K562 (cell line): ENCODE measurements around the gene PLK4. TPM values are rescaled to one million over a fixed set of nuclear protein-coding genes. Genes with fewer than 3 reads are reported as not detected.

Experiments
- ATAC-seq: fragments of 200-7000 bp; cut with Tn5 transposase; 3 replicates; pipeline ENCODE4 v1.9.1; 2020; ENCODE audit warnings: moderate library complexity
- BruUV-seq: library from RNA; stranded (reverse); fragments of 400-500 nt; replicated peaks from 2 replicates; lab custom pipeline; 2021; lab: Mats Ljungman, UMichigan
- CTCF ChIA-PET: fragments of 300-600 bp; formaldehyde crosslinking; extraction: SDS; loops from one replicate; lab custom pipeline; 2021; ENCODE audit warnings: low intra/inter-chr PET ratio; lab: Yijun Ruan, JAX
- POLR2A ChIA-PET: fragments of 300-600, 350-650 bp; sonication (Branson Sonifier 250); formaldehyde crosslinking; extraction: SDS; loops from one replicate; lab custom pipeline; 2021; ENCODE audit warnings: antibody characterized with exemption, inconsistent platforms; lab: Yijun Ruan, JAX
- DNase-seq, 4 experiments: peaks; one replicate each; pipeline versions ENCODE4 v3.0.0 to v3.0.0-alpha.2; 2011 to 2018; ENCODE audit warnings: low spot score in 3 of 4, mixed read lengths in 3 of 4; ENCODE audit errors: extremely low read depth in 1 of 4
- FAIRE-seq: peaks from 2 replicates; lab custom pipeline; 2011; peaks lifted over from hg19 to GRCh38; lab: Jason Lieb, UNC
- H2AFZ ChIP-seq: 2 replicates; pipeline ENCODE4 v1.6.0; 2011; ENCODE audit warnings: low read depth, low read length, control low read depth, inconsistent platforms
- H3K27ac ChIP-seq: fragments of 200-600 bp; 3 replicates; pipeline ENCODE4 v1.8.0; 2011; ENCODE audit warnings: low read depth, mild to moderate bottlenecking, control low read depth, inconsistent platforms, low read length, moderate library complexity, mixed read lengths; ENCODE audit errors: extremely low read depth
- H3K27me3 ChIP-seq, 2 experiments: fragments of 300-600 bp in 1 of 2; 2 replicates in 1 of 2; 3 replicates in 1 of 2; pipeline versions ENCODE4 v1.6.0 to v1.8.0; 2011; ENCODE audit warnings: inconsistent platforms in 2 of 2, low read length in 2 of 2, mild to moderate bottlenecking in 1 of 2, mixed read lengths in 1 of 2, moderate library complexity in 1 of 2; ENCODE audit not compliant: control insufficient read depth in 2 of 2, insufficient read depth in 2 of 2
- H3K36me3 ChIP-seq: fragments of 300-600 bp; 3 replicates; pipeline ENCODE4 v1.8.0; 2011; ENCODE audit warnings: mild to moderate bottlenecking, low read length, inconsistent platforms; ENCODE audit not compliant: control insufficient read depth, insufficient read depth
- H3K4me1 ChIP-seq, 2 experiments: fragments of 200-600 bp in 1 of 2; replicated peaks in 1 of 2; 2 replicates in 1 of 2; 3 replicates in 1 of 2; pipeline versions ENCODE4 v1.5.1 to v1.8.0; 2011; ENCODE audit warnings: inconsistent platforms in 2 of 2, low read length in 2 of 2, mild to moderate bottlenecking in 1 of 2, mixed read lengths in 1 of 2, moderate library complexity in 1 of 2; ENCODE audit not compliant: control insufficient read depth in 2 of 2, insufficient read depth in 2 of 2
- H3K4me2 ChIP-seq: 2 replicates; pipeline ENCODE4 v1.6.1; 2011; ENCODE audit warnings: low read length, control low read depth, inconsistent platforms, mixed read lengths; ENCODE audit not compliant: insufficient read depth
- H3K4me3 ChIP-seq: fragments of 200-600 bp; sonication (generic), shearing (Covaris generic); 2 replicates; pipeline ENCODE4 v1.5.1; 2016; ENCODE audit warnings: control low read depth, inconsistent platforms
- H3K79me2 ChIP-seq: fragments of 200-600 bp; 3 replicates; pipeline ENCODE4 v1.8.0; 2011; ENCODE audit warnings: low read length, inconsistent platforms; ENCODE audit not compliant: control insufficient read depth, insufficient read depth
- H3K9ac ChIP-seq, 2 experiments: 2 replicates each; pipeline versions ENCODE4 v1.6.0 to v1.6.1; 2011; ENCODE audit warnings: low read depth in 2 of 2, low read length in 2 of 2, control low read depth in 1 of 2, inconsistent platforms in 1 of 2, mild to moderate bottlenecking in 1 of 2, mixed read lengths in 1 of 2; ENCODE audit not compliant: insufficient read depth in 1 of 2
- H3K9me1 ChIP-seq: one replicate; pipeline ENCODE4 v1.6.0; 2011; ENCODE audit warnings: inconsistent platforms, mild to moderate bottlenecking, low read length, moderate library complexity; ENCODE audit not compliant: control insufficient read depth, insufficient read depth
- H3K9me3 ChIP-seq: replicated peaks from 2 replicates; pipeline ENCODE4 v1.5.1; 2011; ENCODE audit warnings: low read depth, low read length, inconsistent platforms; ENCODE audit not compliant: control insufficient read depth, insufficient read depth
- H4K20me1 ChIP-seq: replicated peaks from 2 replicates; pipeline ENCODE4 v1.6.1; 2011; ENCODE audit warnings: low read length, inconsistent platforms, mixed read lengths; ENCODE audit not compliant: control insufficient read depth, insufficient read depth
- BACH1 ChIP-seq: fragments of 200-800 bp; sonication (Bioruptor generic); IDR thresholded peaks from 2 replicates; pipeline ENCODE4 v1.6.1; 2016; ENCODE audit warnings: missing genetic modification characterization, missing compliant biosample characterization
- GATA2 ChIP-seq: sonication (generic); formaldehyde crosslinking; IDR thresholded peaks from 2 replicates; pipeline ENCODE4 v1.4.0; 2020; ENCODE audit warnings: mild to moderate bottlenecking, missing genetic modification reagents
- KAT2B ChIP-seq: IDR thresholded peaks from one replicate; pipeline ENCODE4 v1.6.1; 2012; ENCODE audit warnings: low read depth, mild to moderate bottlenecking, control low read depth, inconsistent platforms, low read length, moderate library complexity
- MCM3 ChIP-seq: fragments of 450-650 bp; IDR thresholded peaks from 2 replicates; pipeline ENCODE4 v1.6.1; 2016
- RBBP5 ChIP-seq: fragments of 200-600 bp; sonication (generic); IDR thresholded peaks from 2 replicates; pipeline ENCODE4 v1.6.1; 2012; ENCODE audit warnings: borderline replicate concordance, mild to moderate bottlenecking, low read length, control low read depth, inconsistent platforms; ENCODE audit not compliant: insufficient read depth, poor library complexity, severe bottlenecking
- RFX7 ChIP-seq: fragments of 250-450 bp; sonication (Bioruptor Pico); IDR thresholded peaks from 2 replicates; pipeline ENCODE4 v1.5.1; 2021; ENCODE audit warnings: mild to moderate bottlenecking
- ZNF143 ChIP-seq: sonication (generic); formaldehyde crosslinking; IDR thresholded peaks from 2 replicates; pipeline ENCODE4 v1.9.0; 2022; ENCODE audit warnings: mild to moderate bottlenecking, missing genetic modification reagents
- WGBS: fragments of 100-300 bp; shearing (Covaris generic); methylation state at CpG from one replicate; pipeline ENCODE4 v1.1.6; 2016; ENCODE audit warnings: low coverage, mixed read lengths; ENCODE audit not compliant: insufficient coverage; ENCODE audit errors: missing lambda C conversion rate; 5-methylcytosine and 5-hydroxymethylcytosine counted together
- in situ Hi-C: fragments of 300-500 bp; cut with MboI; formaldehyde crosslinking; loops from 4 replicates; pipeline ENCODE4 v1.15.0; 2018; ENCODE audit warnings: inconsistent platforms, mixed read lengths
- intact Hi-C: fragments of 100-400 bp; cut with micrococcal nuclease; formaldehyde crosslinking; loops from 2 replicates; pipeline ENCODE4 v1.14.2; 2022
- polyA plus RNA-seq, 8 experiments: library from polyadenylated mRNA; depleted of rRNA in 4 of 8; stranded (reverse) in 5 of 8; unstranded in 3 of 8; fragments of >200 nt; fragmentation: Nextera tagmentation in 2 of 8; fragmentation: Illumina TruSeq in 1 of 8; extraction: Ambion mirVana in 2 of 8; extraction: Trizol in 1 of 8; gene quantifications; 2 replicates each; pipeline versions ENCODE4 v1.2.1 to v1.2.3, GENCODE V29; 2011 to 2014; ENCODE audit warnings: inconsistent platforms in 1 of 8, missing spikeins in 1 of 8
- total RNA-seq, 7 experiments: library from RNA; depleted of rRNA in 6 of 7; stranded (reverse); fragments of >200 nt in 6 of 7; fragmentation: Illumina TruSeq in 2 of 7; extraction: Trizol in 2 of 7; gene quantifications; 2 replicates each; pipeline versions ENCODE4 v1.2.1 to v1.2.3, GENCODE V29; 2011 to 2021; ENCODE audit warnings: low replicate concordance in 1 of 7
- TF ChIP-seq, protein P1 (sequence below): fragments of 250-450 bp; sonication (Bioruptor Pico); IDR thresholded peaks from 2 replicates; pipeline ENCODE4 v1.4.0; 2020
- TF ChIP-seq, protein P2 (sequence below): conservative IDR thresholded peaks from 2 replicates; pipeline ENCODE4 v1.6.1; 2011; ENCODE audit warnings: low read depth, mild to moderate bottlenecking, low read length; ENCODE audit not compliant: control insufficient read depth

PLK4 gene
- total and polyA plus RNA-seq, 9 of the 15 experiments (the other 6 are each of a cell fraction or from before 2014, with no cell fraction given): 16.2 to 95.3 (median 54.3) TPM

DNA sequence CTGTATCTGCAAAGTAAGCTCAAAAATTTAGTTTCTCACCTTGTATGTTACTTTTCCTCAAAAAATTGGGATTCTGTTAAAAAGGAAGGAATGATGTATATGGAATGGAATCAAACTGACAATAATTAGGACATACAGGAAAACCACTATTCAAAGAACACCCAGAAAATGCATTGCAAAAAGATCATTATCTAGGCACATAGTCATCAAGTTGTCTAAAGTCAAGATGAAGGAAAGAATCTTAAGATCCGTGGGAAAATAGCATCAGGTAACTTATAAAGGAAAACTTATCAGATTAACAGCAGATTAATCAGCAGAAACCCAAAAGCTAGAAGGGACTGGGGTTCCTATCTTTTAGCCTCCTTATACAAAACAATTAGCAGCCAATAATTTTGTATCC lies 23.1 kb upstream of the PLK4 start:
- Histone ChIP-seq H3K36me3 (no peaks in the 10 kb centered on the region), H3K9me3 (peaks cover 2% of the 10 kb centered on the region), H3K4me2 (no peak overlapping the region), H3K79me2 (no peaks in the 10 kb centered on the region; the same call in 2 of the 3 replicates), H3K9ac (no peak overlapping the region), H4K20me1 (no peaks in the 10 kb centered on the region), H3K4me3 (no peak overlapping the region), H3K9me1 (no peaks in the 10 kb centered on the region), H2AFZ (no peak overlapping the region), H3K27me3 (no peaks in the 10 kb centered on the region), H3K4me1 (no peaks in the 10 kb centered on the region; a peak in 1 of 5 replicates), H3K27ac (no peak overlapping the region)
- no peak for ATAC-seq
- CTCF ChIA-PET: no interaction called here
- BruUV-seq: no TSS peak
- intact Hi-C loops: no loop called here
- WGBS: 53% methylated on average over 1 of the region's 1 CpG
- no peak for DNase-seq
- FAIRE-seq: peak; percentile 49
- POLR2A ChIA-PET: no interaction called here
- in situ Hi-C loops: no loop called here
- no peak for TF ChIP-seq ZNF143
- TF ChIP-seq BACH1 (tag): no peak
- no peak for TF ChIP-seq RFX7
- TF ChIP-seq MCM3: no peak
- no peak for TF ChIP-seq RBBP5

DNA sequence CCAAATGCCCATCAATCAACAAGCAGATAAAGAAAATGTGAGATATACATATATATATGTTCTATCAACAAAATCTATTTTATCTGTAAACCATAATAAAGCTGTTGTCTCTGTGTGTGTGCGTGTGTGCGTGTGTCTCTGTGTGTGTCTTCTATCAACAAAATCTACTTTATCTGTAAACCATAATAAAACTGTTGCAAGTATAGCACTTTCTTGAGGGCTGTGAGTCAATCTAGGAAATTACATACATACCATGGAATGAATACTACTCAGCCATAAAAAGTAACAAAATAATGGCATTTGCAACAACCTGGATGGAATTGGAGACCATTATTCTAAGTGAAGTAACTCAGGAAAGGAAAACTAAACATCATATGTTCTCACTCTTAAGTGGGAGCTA lies 12.5 kb upstream of the PLK4 start:
- DNase-seq: no peak
- Histone ChIP-seq H3K4me1 (peaks cover 7 to 9% of the 10 kb centered on the region in 2 experiments; a peak in 3 of 5 replicates), H3K9me3 (no peaks in the 10 kb centered on the region), H3K36me3 (no peaks in the 10 kb centered on the region), H2AFZ (no peak overlapping the region), H3K9ac (no peak overlapping the region), H3K27ac (no peak overlapping the region), H3K9me1 (no peaks in the 10 kb centered on the region), H3K4me2 (no peak overlapping the region), H3K79me2 (no peaks in the 10 kb centered on the region), H3K4me3 (no peak overlapping the region), H4K20me1 (no peaks in the 10 kb centered on the region), H3K27me3 (no peaks in the 10 kb centered on the region)
- ChIA-PET POLR2A (no interaction called here), CTCF (no interaction called here)
- no peak for FAIRE-seq
- in situ Hi-C loops (no loop called here), intact Hi-C loops (no loop called here)
- no TSS peak for BruUV-seq
- WGBS: 70% methylated on average over 2 of the region's 2 CpGs
- no peak for ATAC-seq
- TF ChIP-seq GATA2 (CRISPR knock-in tag): no peak
- TF ChIP-seq KAT2B: no peak
- TF ChIP-seq, protein P1, sequence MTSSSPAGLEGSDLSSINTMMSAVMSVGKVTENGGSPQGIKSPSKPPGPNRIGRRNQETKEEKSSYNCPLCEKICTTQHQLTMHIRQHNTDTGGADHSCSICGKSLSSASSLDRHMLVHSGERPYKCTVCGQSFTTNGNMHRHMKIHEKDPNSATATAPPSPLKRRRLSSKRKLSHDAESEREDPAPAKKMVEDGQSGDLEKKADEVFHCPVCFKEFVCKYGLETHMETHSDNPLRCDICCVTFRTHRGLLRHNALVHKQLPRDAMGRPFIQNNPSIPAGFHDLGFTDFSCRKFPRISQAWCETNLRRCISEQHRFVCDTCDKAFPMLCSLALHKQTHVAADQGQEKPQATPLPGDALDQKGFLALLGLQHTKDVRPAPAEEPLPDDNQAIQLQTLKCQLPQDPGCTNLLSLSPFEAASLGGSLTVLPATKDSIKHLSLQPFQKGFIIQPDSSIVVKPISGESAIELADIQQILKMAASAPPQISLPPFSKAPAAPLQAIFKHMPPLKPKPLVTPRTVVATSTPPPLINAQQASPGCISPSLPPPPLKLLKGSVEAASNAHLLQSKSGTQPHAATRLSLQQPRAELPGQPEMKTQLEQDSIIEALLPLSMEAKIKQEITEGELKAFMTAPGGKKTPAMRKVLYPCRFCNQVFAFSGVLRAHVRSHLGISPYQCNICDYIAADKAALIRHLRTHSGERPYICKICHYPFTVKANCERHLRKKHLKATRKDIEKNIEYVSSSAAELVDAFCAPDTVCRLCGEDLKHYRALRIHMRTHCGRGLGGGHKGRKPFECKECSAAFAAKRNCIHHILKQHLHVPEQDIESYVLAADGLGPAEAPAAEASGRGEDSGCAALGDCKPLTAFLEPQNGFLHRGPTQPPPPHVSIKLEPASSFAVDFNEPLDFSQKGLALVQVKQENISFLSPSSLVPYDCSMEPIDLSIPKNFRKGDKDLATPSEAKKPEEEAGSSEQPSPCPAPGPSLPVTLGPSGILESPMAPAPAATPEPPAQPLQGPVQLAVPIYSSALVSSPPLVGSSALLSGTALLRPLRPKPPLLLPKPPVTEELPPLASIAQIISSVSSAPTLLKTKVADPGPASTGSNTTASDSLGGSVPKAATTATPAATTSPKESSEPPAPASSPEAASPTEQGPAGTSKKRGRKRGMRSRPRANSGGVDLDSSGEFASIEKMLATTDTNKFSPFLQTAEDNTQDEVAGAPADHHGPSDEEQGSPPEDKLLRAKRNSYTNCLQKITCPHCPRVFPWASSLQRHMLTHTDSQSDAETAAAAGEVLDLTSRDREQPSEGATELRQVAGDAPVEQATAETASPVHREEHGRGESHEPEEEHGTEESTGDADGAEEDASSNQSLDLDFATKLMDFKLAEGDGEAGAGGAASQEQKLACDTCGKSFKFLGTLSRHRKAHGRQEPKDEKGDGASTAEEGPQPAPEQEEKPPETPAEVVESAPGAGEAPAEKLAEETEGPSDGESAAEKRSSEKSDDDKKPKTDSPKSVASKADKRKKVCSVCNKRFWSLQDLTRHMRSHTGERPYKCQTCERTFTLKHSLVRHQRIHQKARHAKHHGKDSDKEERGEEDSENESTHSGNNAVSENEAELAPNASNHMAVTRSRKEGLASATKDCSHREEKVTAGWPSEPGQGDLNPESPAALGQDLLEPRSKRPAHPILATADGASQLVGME (CRISPR knock-in tag): no peak
- TF ChIP-seq, protein P2, sequence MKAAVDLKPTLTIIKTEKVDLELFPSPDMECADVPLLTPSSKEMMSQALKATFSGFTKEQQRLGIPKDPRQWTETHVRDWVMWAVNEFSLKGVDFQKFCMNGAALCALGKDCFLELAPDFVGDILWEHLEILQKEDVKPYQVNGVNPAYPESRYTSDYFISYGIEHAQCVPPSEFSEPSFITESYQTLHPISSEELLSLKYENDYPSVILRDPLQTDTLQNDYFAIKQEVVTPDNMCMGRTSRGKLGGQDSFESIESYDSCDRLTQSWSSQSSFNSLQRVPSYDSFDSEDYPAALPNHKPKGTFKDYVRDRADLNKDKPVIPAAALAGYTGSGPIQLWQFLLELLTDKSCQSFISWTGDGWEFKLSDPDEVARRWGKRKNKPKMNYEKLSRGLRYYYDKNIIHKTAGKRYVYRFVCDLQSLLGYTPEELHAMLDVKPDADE: no peak
